Activated T-helper 1 cell treated with anti-CD3 and anti-CD28 coated beads, Interleukin-12 subunit alpha, Interleukin-12 subunit beta, Interleukin-2, Interleukin-4 antibody, amounts not matched to agents 30 ng/mL and 10 ng/mL and 1 ng/mL, durations not matched to agents 14 hours and 24 hours and 36 hours (primary cell): ENCODE data around the gene DUOX1. TPM values are rescaled to one million over a fixed set of nuclear protein-coding genes. Genes with fewer than 3 reads are reported as not detected.
"Not testable (repeated sequence)": the region's sequence is repeated elsewhere in the genome, so short reads cannot be mapped to it uniquely, and the experiment has no call there.

Experiments used
- DNase-seq: peaks from one replicate; pipeline ENCODE4 v3.0.0; 2021; ENCODE audit warnings: low spot score
- H3K27ac Mint-ChIP-seq: one replicate; pipeline ENCODE4 v1.8.0; 2021; ENCODE audit warnings: mild to moderate bottlenecking, mixed read lengths
- H3K27me3 Mint-ChIP-seq: one replicate; pipeline ENCODE4 v1.8.0; 2022; ENCODE audit warnings: mild to moderate bottlenecking, moderate library complexity, mixed read lengths; ENCODE audit not compliant: insufficient read depth
- H3K36me3 Mint-ChIP-seq: one replicate; pipeline ENCODE4 v1.8.0; 2021; ENCODE audit warnings: low read depth, mixed read lengths
- H3K4me1 Mint-ChIP-seq: one replicate; pipeline ENCODE4 v1.8.0; 2021; ENCODE audit warnings: low read depth, mixed read lengths
- H3K4me3 Mint-ChIP-seq: one replicate; pipeline ENCODE4 v1.8.0; 2021; ENCODE audit warnings: mild to moderate bottlenecking, moderate library complexity, mixed read lengths
- H3K9me3 Mint-ChIP-seq: one replicate; pipeline ENCODE4 v1.8.0; 2021; ENCODE audit warnings: mixed read lengths
- intact Hi-C: fragments of 100-400 bp; cut with micrococcal nuclease; formaldehyde crosslinking; loops from one replicate; pipeline ENCODE4 v1.15.1; 2024
- total RNA-seq: library from RNA; stranded (reverse); gene quantifications from 2 replicates; pipeline ENCODE4 v1.2.3, GENCODE V29; 2022

Gene DUOX1
- total RNA-seq, 1 donor from 2014 or later: 0.13 TPM

GRCh38 chr15:45094358-45094730, 35.5 kb upstream of the DUOX1 start:
- Mint-ChIP-seq H3K9me3 (no peaks in the 10 kb centered on the region), H3K4me1 (no peaks in the 10 kb centered on the region), H3K36me3 (no peaks in the 10 kb centered on the region), H3K4me3 (no peak overlapping the region), H3K27me3 (peaks cover 26% of the 10 kb centered on the region), H3K27ac (no peak overlapping the region)
- intact Hi-C loops: no loop called here
- DNase-seq: no peak

- H3K4me3 Mint-ChIP-seq: no peak overlapping the region
- no peaks in the 10 kb centered on the region for H3K4me1 Mint-ChIP-seq
- H3K27ac Mint-ChIP-seq: no peak overlapping the region
- intact Hi-C loops: no loop called here
- peaks cover 18% of the 10 kb centered on the region for H3K27me3 Mint-ChIP-seq
- H3K36me3 Mint-ChIP-seq: no peaks in the 10 kb centered on the region
- DNase-seq: no peak
- no peaks in the 10 kb centered on the region for H3K9me3 Mint-ChIP-seq
These were observed 34.1 kb upstream of the DUOX1 start for GRCh38 chr15:45095661-45096060.

GRCh38 chr15:45097466-45097865, 32.3 kb upstream of the DUOX1 start:
- DNase-seq: no peak
- Mint-ChIP-seq H3K27ac (no peak overlapping the region), H3K4me3 (no peak overlapping the region), H3K36me3 (no peaks in the 10 kb centered on the region), H3K4me1 (no peaks in the 10 kb centered on the region), H3K9me3 (no peaks in the 10 kb centered on the region), H3K27me3 (peaks cover 11% of the 10 kb centered on the region)
- intact Hi-C loops: no loop called here

- no peak for DNase-seq
- Mint-ChIP-seq H3K27me3 (peaks cover 6% of the 10 kb centered on the region), H3K4me3 (no peak overlapping the region), H3K9me3 (no peaks in the 10 kb centered on the region), H3K4me1 (no peaks in the 10 kb centered on the region), H3K27ac (no peak overlapping the region), H3K36me3 (no peaks in the 10 kb centered on the region)
- intact Hi-C loops: no loop called here
These were observed 30.1 kb upstream of the DUOX1 start for GRCh38 chr15:45099549-45100165.

- Mint-ChIP-seq H3K9me3 (no peaks in the 10 kb centered on the region), H3K27ac (no peak overlapping the region), H3K4me3 (no peak overlapping the region), H3K27me3 (peaks cover 6% of the 10 kb centered on the region), H3K36me3 (no peaks in the 10 kb centered on the region), H3K4me1 (no peaks in the 10 kb centered on the region)
- intact Hi-C loops: no loop called here
- DNase-seq: no peak
These were observed 28.7 kb upstream of the DUOX1 start for GRCh38 chr15:45100884-45101625.

GRCh38 chr15:45101749-45102148, 28.0 kb upstream of the DUOX1 start:
- Mint-ChIP-seq H3K4me3 (no peak overlapping the region), H3K36me3 (no peaks in the 10 kb centered on the region), H3K27me3 (peaks cover 6% of the 10 kb centered on the region), H3K4me1 (no peaks in the 10 kb centered on the region), H3K27ac (no peak overlapping the region), H3K9me3 (no peaks in the 10 kb centered on the region)
- DNase-seq: no peak
- intact Hi-C loops: no loop called here

GRCh38 chr15:45102226-45102625, 27.6 kb upstream of the DUOX1 start:
- H3K4me3 Mint-ChIP-seq: no peak overlapping the region
- no peaks in the 10 kb centered on the region for H3K36me3 Mint-ChIP-seq
- intact Hi-C loops: no loop called here
- H3K27me3 Mint-ChIP-seq: peaks cover 6% of the 10 kb centered on the region
- DNase-seq: no peak
- H3K27ac Mint-ChIP-seq: no peak overlapping the region
- no peaks in the 10 kb centered on the region for H3K4me1 Mint-ChIP-seq
- H3K9me3 Mint-ChIP-seq: no peaks in the 10 kb centered on the region

- H3K27ac Mint-ChIP-seq, H3K4me1 Mint-ChIP-seq, H3K27me3 Mint-ChIP-seq, H3K4me3 Mint-ChIP-seq, DNase-seq, H3K36me3 Mint-ChIP-seq, H3K9me3 Mint-ChIP-seq, intact Hi-C loops: not testable (repeated sequence)
These were observed 25.6 kb upstream of the DUOX1 start for GRCh38 chr15:45104170-45104569.

GRCh38 chr15:45105586-45105985, 24.2 kb upstream of the DUOX1 start:
- no peaks in the 10 kb centered on the region for H3K36me3 Mint-ChIP-seq
- no peak overlapping the region for H3K4me3 Mint-ChIP-seq
- peaks cover 24% of the 10 kb centered on the region for H3K27me3 Mint-ChIP-seq
- DNase-seq: no peak
- intact Hi-C loops: no loop called here
- H3K4me1 Mint-ChIP-seq: no peaks in the 10 kb centered on the region
- H3K27ac Mint-ChIP-seq: no peak overlapping the region
- H3K9me3 Mint-ChIP-seq: no peaks in the 10 kb centered on the region

GRCh38 chr15:45106002-45106790, 23.6 kb upstream of the DUOX1 start:
- Mint-ChIP-seq H3K9me3 (no peaks in the 10 kb centered on the region), H3K4me1 (no peaks in the 10 kb centered on the region), H3K27ac (no peak overlapping the region), H3K4me3 (no peak overlapping the region), H3K27me3 (peaks cover 24% of the 10 kb centered on the region), H3K36me3 (no peaks in the 10 kb centered on the region)
- DNase-seq: no peak
- intact Hi-C loops: no loop called here

GRCh38 chr15:45107941-45108630, 21.7 kb upstream of the DUOX1 start:
- no peak overlapping the region for H3K27ac Mint-ChIP-seq
- H3K4me3 Mint-ChIP-seq: no peak overlapping the region
- no peak for DNase-seq
- H3K27me3 Mint-ChIP-seq: peaks cover 34% of the 10 kb centered on the region
- no peaks in the 10 kb centered on the region for H3K36me3 Mint-ChIP-seq
- H3K4me1 Mint-ChIP-seq: peaks cover 7% of the 10 kb centered on the region
- no peaks in the 10 kb centered on the region for H3K9me3 Mint-ChIP-seq
- intact Hi-C loops: no loop called here

GRCh38 chr15:45110256-45110820, 19.5 kb upstream of the DUOX1 start:
- Mint-ChIP-seq H3K27me3 (peaks cover 57% of the 10 kb centered on the region), H3K27ac (no peak overlapping the region), H3K9me3 (no peaks in the 10 kb centered on the region), H3K4me1 (peaks cover 13% of the 10 kb centered on the region), H3K4me3 (no peak overlapping the region), H3K36me3 (peaks cover 3% of the 10 kb centered on the region)
- intact Hi-C loops: no loop called here
- no peak for DNase-seq
